C4-2B (cell line): Measurements from ENCODE around the gene KCNMA1.

Experiments used
- CTCF ChIP-seq: fragments of 450-650 bp; conservative IDR thresholded peaks from 2 replicates; pipeline ENCODE4 v1.5.1; 2017; ENCODE audit warnings: mild to moderate bottlenecking
- ZFX ChIP-seq: fragments of 450-650 bp; IDR thresholded peaks from 2 replicates; pipeline ENCODE4 v1.6.1; 2017

- TF ChIP-seq CTCF (no peak), ZFX (no peak)
Measured at GRCh38 chr10:77188521-77188920, 449.1 kb downstream of the KCNMA1 start.
